Naive thymus-derived CD8-positive, alpha-beta T cell (primary cell): ENCODE data around the gene FTSJ3. TPM values are rescaled to one million over a fixed set of nuclear protein-coding genes. Genes with fewer than 3 reads are reported as not detected.
A peak's percentile ranks its signal among the peaks of the same experiment; 100 is the strongest.

Source experiments
- ATAC-seq, 2 donors: fragments of 150-1000 bp; cut with Tn5 transposase in 1 of 2; sonication (Bioruptor Pico), chemical (Tn5 transposase) in 1 of 2; 1 replicate in 1 of 2; 2 replicates in 1 of 2; pipeline ENCODE4 v1.10.0; 2021; ENCODE audit warnings: mild to moderate bottlenecking in 2 of 2, moderate library complexity in 2 of 2
- POLR2A ChIA-PET: fragments of 350-600 bp; sonication (Branson Sonifier 250); formaldehyde crosslinking; loops from one replicate; lab custom pipeline; 2021; ENCODE audit warnings: antibody characterized with exemption; lab: Charles Lee
- DNase-seq, 10 donors: peaks; one replicate each; pipeline versions ENCODE4 v3.0.0 to v3.0.0-alpha.2; 2020 to 2022
- H3K27ac Mint-ChIP-seq, 10 donors: one replicate each; pipeline ENCODE4 v1.8.0; 2020 to 2022; ENCODE audit warnings: mild to moderate bottlenecking in 10 of 10, mixed read lengths in 10 of 10, moderate library complexity in 4 of 10, inconsistent platforms in 1 of 10
- H3K27me3 Mint-ChIP-seq, 5 donors: one replicate each; pipeline ENCODE4 v1.8.0; 2021 to 2022; ENCODE audit warnings: mixed read lengths in 5 of 5
- H3K36me3 Mint-ChIP-seq, 3 donors: one replicate each; pipeline ENCODE4 v1.8.0; 2020 to 2022; ENCODE audit warnings: mixed read lengths in 3 of 3, mild to moderate bottlenecking in 2 of 3, inconsistent platforms in 1 of 3
- H3K4me1 Mint-ChIP-seq, 4 donors: one replicate each; pipeline ENCODE4 v1.8.0; 2021 to 2022; ENCODE audit warnings: mixed read lengths in 4 of 4
- H3K4me3 Mint-ChIP-seq, 10 donors: one replicate each; pipeline ENCODE4 v1.8.0; 2020 to 2022; ENCODE audit warnings: mild to moderate bottlenecking in 10 of 10, mixed read lengths in 10 of 10, moderate library complexity in 6 of 10, inconsistent platforms in 1 of 10
- H3K9me3 Mint-ChIP-seq, 9 donors: one replicate each; pipeline ENCODE4 v1.8.0; 2020 to 2022; ENCODE audit warnings: mixed read lengths in 9 of 9, mild to moderate bottlenecking in 3 of 9, inconsistent platforms in 1 of 9, moderate library complexity in 1 of 9
- polyA plus RNA-seq, 3 donors: library from polyadenylated mRNA; unstranded; fragments of 300-500 nt; fragmentation: Illumina TruSeq; gene quantifications; one replicate each; pipeline ENCODE4 v1.2.3, GENCODE V29; 2021
- total RNA-seq, 8 experiments: library from RNA in 2 of 8; stranded (reverse) in 2 of 8; gene quantifications; one replicate each; pipeline ENCODE4 v1.2.3 and lab custom pipeline; 2021 to 2026

Gene FTSJ3
- total and polyA plus RNA-seq, 5 experiments from 2014 or later: 16.8 to 75.7 (median 43.1) TPM

GRCh38 chr17:63833026-63833740 is 5.7 kb upstream of the FTSJ3 start:
- H3K27me3 Mint-ChIP-seq: no peaks in the 10 kb centered on the region
- ATAC-seq (no peak), DNase-seq (no peak)
- H3K4me3 Mint-ChIP-seq: peak overlapping the region in 1 of 10 donors; percentile 20
- peaks cover 0 to 82% (median 25%) of the 10 kb centered on the region in 3 donors for H3K36me3 Mint-ChIP-seq
- no peaks in the 10 kb centered on the region for H3K9me3 Mint-ChIP-seq
- peak overlapping the region in 8 of 10 donors; percentile 24 to 98 (median 62) for H3K27ac Mint-ChIP-seq
- H3K4me1 Mint-ChIP-seq: peaks cover 34 to 78% (median 73%) of the 10 kb centered on the region in 4 donors
- POLR2A ChIA-PET: interaction anchor here (0.6 to 10.4 kb wide), 6 partner anchors 7 to 136 kb away, joined by 3 to 177 read pairs (median 8); partner anchors contain the start of genes CCDC47, DDX42, LIMD2 and SMARCD2

GRCh38 chr17:63832455-63832854 is 5.0 kb upstream of the FTSJ3 start:
- Mint-ChIP-seq H3K27me3 (no peaks in the 10 kb centered on the region), H3K36me3 (peaks cover 0 to 80% (median 25%) of the 10 kb centered on the region in 3 donors), H3K4me3 (peak overlapping the region in 7 of 10 donors; percentile 16 to 81 (median 68)), H3K9me3 (no peaks in the 10 kb centered on the region), H3K4me1 (peaks cover 35 to 81% (median 75%) of the 10 kb centered on the region in 4 donors), H3K27ac (peak overlapping the region; percentile 33 to 98 (median 86))
- ATAC-seq (no peak), DNase-seq (no peak)
- POLR2A ChIA-PET: interaction anchor here (1.0 to 10.4 kb wide), 3 partner anchors 7 to 135 kb away, joined by 3 to 177 read pairs (median 146); partner anchors contain the start of genes LIMD2 and SMARCD2

GRCh38 chr17:63832014-63832413 is 4.6 kb upstream of the FTSJ3 start:
- Mint-ChIP-seq H3K4me3 (peak overlapping the region in 9 of 10 donors; percentile 46 to 81 (median 69)), H3K36me3 (peaks cover 0 to 81% (median 27%) of the 10 kb centered on the region in 3 donors), H3K27me3 (no peaks in the 10 kb centered on the region), H3K27ac (peak overlapping the region; percentile 72 to 98 (median 86)), H3K9me3 (no peaks in the 10 kb centered on the region), H3K4me1 (peaks cover 38 to 82% (median 76%) of the 10 kb centered on the region in 4 donors)
- DNase-seq (no peak), ATAC-seq (no peak)
- POLR2A ChIA-PET: interaction anchor here (1.4 to 10.4 kb wide), 4 partner anchors 8 to 134 kb away, joined by 5 to 177 read pairs (median 89); partner anchors contain the start of genes CCDC47, DDX42, LIMD2 and SMARCD2

GRCh38 chr17:63831505-63831904 is 4.0 kb upstream of the FTSJ3 start:
- H3K4me1 Mint-ChIP-seq: peaks cover 37 to 82% (median 77%) of the 10 kb centered on the region in 4 donors
- POLR2A ChIA-PET: interaction anchor here (1.4 to 10.4 kb wide), 4 partner anchors 8 to 134 kb away, joined by 5 to 177 read pairs (median 89); partner anchors contain the start of genes CCDC47, DDX42, LIMD2 and SMARCD2
- DNase-seq (peak in 1 of 10 donors; percentile 28), ATAC-seq (no peak)
- H3K27me3 Mint-ChIP-seq: no peaks in the 10 kb centered on the region
- peak overlapping the region; percentile 72 to 98 (median 86) for H3K27ac Mint-ChIP-seq
- peak overlapping the region in 9 of 10 donors; percentile 46 to 81 (median 69) for H3K4me3 Mint-ChIP-seq
- H3K9me3 Mint-ChIP-seq: no peaks in the 10 kb centered on the region
- peaks cover 0 to 76% (median 27%) of the 10 kb centered on the region in 3 donors for H3K36me3 Mint-ChIP-seq

- DNase-seq (no peak), ATAC-seq (no peak)
- peak overlapping the region; percentile 72 to 98 (median 86) for H3K27ac Mint-ChIP-seq
- POLR2A ChIA-PET: interaction anchor here (0.6 to 10.4 kb wide), 7 partner anchors 9 to 402 kb away, joined by 3 to 177 read pairs (median 5); partner anchors contain the start of genes CCDC47, DDX42, LIMD2 and SMARCD2
- H3K4me3 Mint-ChIP-seq: peak overlapping the region; percentile 21 to 81 (median 68)
- peaks cover 0 to 73% (median 27%) of the 10 kb centered on the region in 3 donors for H3K36me3 Mint-ChIP-seq
- H3K27me3 Mint-ChIP-seq: no peaks in the 10 kb centered on the region
- H3K9me3 Mint-ChIP-seq: no peaks in the 10 kb centered on the region
- peaks cover 37 to 87% (median 82%) of the 10 kb centered on the region in 4 donors for H3K4me1 Mint-ChIP-seq
These were observed 3.5 kb upstream of the FTSJ3 start for GRCh38 chr17:63830904-63831491.

- no peak for DNase-seq
- ATAC-seq: no peak
- Mint-ChIP-seq H3K4me3 (peak overlapping the region in 9 of 10 donors; percentile 18 to 81 (median 68)), H3K36me3 (peaks cover 0 to 72% (median 27%) of the 10 kb centered on the region in 3 donors), H3K4me1 (peaks cover 38 to 88% (median 85%) of the 10 kb centered on the region in 4 donors), H3K27me3 (no peaks in the 10 kb centered on the region), H3K9me3 (no peaks in the 10 kb centered on the region), H3K27ac (peak overlapping the region; percentile 5 to 98 (median 86))
- POLR2A ChIA-PET: interaction anchor here (0.6 to 10.4 kb wide), 9 partner anchors 9 to 757 kb away, joined by 3 to 177 read pairs (median 5); partner anchors contain the start of genes CCDC47, DDX42, LIMD2 and SMARCD2
These were observed 2.8 kb upstream of the FTSJ3 start for GRCh38 chr17:63830278-63830677.

GRCh38 chr17:63828936-63829335 is 1.5 kb upstream of the FTSJ3 start:
- POLR2A ChIA-PET: interaction anchor here (1.0 to 10.4 kb wide), 6 partner anchors 11 to 131 kb away, joined by 4 to 177 read pairs (median 22); partner anchors contain the start of genes CCDC47, DDX42, LIMD2 and SMARCD2
- Mint-ChIP-seq H3K9me3 (no peaks in the 10 kb centered on the region), H3K27ac (peak overlapping the region in 7 of 10 donors; percentile 39 to 98 (median 73)), H3K4me1 (peaks cover 39 to 84% (median 79%) of the 10 kb centered on the region in 4 donors), H3K4me3 (peak overlapping the region; percentile 25 to 99 (median 94)), H3K27me3 (no peaks in the 10 kb centered on the region), H3K36me3 (peaks cover 4 to 72% (median 30%) of the 10 kb centered on the region in 3 donors)
- DNase-seq (no peak), ATAC-seq (no peak)

GRCh38 chr17:63827801-63828221 is 348 bp upstream of the FTSJ3 start:
- Mint-ChIP-seq H3K4me1 (peaks cover 42 to 87% (median 81%) of the 10 kb centered on the region in 4 donors), H3K27ac (peak overlapping the region; percentile 97 to 100 (median 99))
- no peak for ATAC-seq

GRCh38 chr17:63826468-63827001 is 928 bp downstream of the FTSJ3 start:
- no peaks in the 10 kb centered on the region for H3K27me3 Mint-ChIP-seq
- peak overlapping the region; percentile 97 to 100 (median 99) for H3K27ac Mint-ChIP-seq
- H3K4me1 Mint-ChIP-seq: peaks cover 39 to 81% (median 79%) of the 10 kb centered on the region in 4 donors
- DNase-seq (peak in 1 of 10 donors; percentile 22), ATAC-seq (peak; percentile 12 to 14)
- H3K36me3 Mint-ChIP-seq: peaks cover 9 to 73% (median 25%) of the 10 kb centered on the region in 3 donors
- H3K4me3 Mint-ChIP-seq: peak overlapping the region; percentile 92 to 100 (median 98)
- H3K9me3 Mint-ChIP-seq: no peaks in the 10 kb centered on the region
- POLR2A ChIA-PET: interaction anchor here (1.0 to 10.4 kb wide), 9 partner anchors 13 to 319 kb away, joined by 3 to 177 read pairs (median 4); partner anchors contain the start of genes CCDC47, DDX42, LIMD2 and SMARCD2

More at GRCh38 chr17:63827801-63828221, 348 bp upstream of the FTSJ3 start:
- Mint-ChIP-seq H3K9me3 (no peaks in the 10 kb centered on the region), H3K36me3 (peaks cover 9 to 73% (median 30%) of the 10 kb centered on the region in 3 donors), H3K27me3 (no peaks in the 10 kb centered on the region), H3K4me3 (peak overlapping the region; percentile 92 to 100 (median 98))
- POLR2A ChIA-PET: interaction anchor here (0.6 to 10.4 kb wide), 8 partner anchors 11 to 130 kb away, joined by 3 to 177 read pairs (median 8); partner anchors contain the start of genes CCDC47, DDX42, LIMD2 and SMARCD2
- no peak for DNase-seq

GRCh38 chr17:63824362-63824761 is 3.1 kb downstream of the FTSJ3 start:
- peak overlapping the region in 8 of 10 donors; percentile 24 to 98 (median 75) for H3K27ac Mint-ChIP-seq
- DNase-seq (no peak), ATAC-seq (no peak)
- peaks cover 31 to 65% (median 62%) of the 10 kb centered on the region in 4 donors for H3K4me1 Mint-ChIP-seq
- POLR2A ChIA-PET: interaction anchor here (1.0 to 10.3 kb wide), 3 partner anchors 9 to 127 kb away, joined by 4 to 146 read pairs (median 6); partner anchors contain the start of gene LIMD2
- peaks cover 9 to 73% (median 13%) of the 10 kb centered on the region in 3 donors for H3K36me3 Mint-ChIP-seq
- no peaks in the 10 kb centered on the region for H3K9me3 Mint-ChIP-seq
- H3K4me3 Mint-ChIP-seq: peak overlapping the region in 4 of 10 donors; percentile 0 to 68 (median 32)
- H3K27me3 Mint-ChIP-seq: no peaks in the 10 kb centered on the region

- POLR2A ChIA-PET: interaction anchor here (0.6 to 10.3 kb wide), 5 partner anchors 10 to 202 kb away, joined by 3 to 146 read pairs (median 6); partner anchors contain the start of genes LIMD2 and MAP3K3
- Mint-ChIP-seq H3K4me1 (peaks cover 31 to 59% (median 56%) of the 10 kb centered on the region in 4 donors), H3K36me3 (peaks cover 9 to 74% (median 16%) of the 10 kb centered on the region in 3 donors), H3K27me3 (no peaks in the 10 kb centered on the region), H3K27ac (peak overlapping the region; percentile 6 to 98 (median 74)), H3K4me3 (peak overlapping the region in 4 of 10 donors; percentile 14 to 68 (median 34)), H3K9me3 (no peaks in the 10 kb centered on the region)
- ATAC-seq: no peak
- no peak for DNase-seq
These were observed 3.7 kb downstream of the FTSJ3 start for GRCh38 chr17:63823659-63824331.
